ENCODE measurements around the gene KCNS3.

KCNS3 gene

DNA sequence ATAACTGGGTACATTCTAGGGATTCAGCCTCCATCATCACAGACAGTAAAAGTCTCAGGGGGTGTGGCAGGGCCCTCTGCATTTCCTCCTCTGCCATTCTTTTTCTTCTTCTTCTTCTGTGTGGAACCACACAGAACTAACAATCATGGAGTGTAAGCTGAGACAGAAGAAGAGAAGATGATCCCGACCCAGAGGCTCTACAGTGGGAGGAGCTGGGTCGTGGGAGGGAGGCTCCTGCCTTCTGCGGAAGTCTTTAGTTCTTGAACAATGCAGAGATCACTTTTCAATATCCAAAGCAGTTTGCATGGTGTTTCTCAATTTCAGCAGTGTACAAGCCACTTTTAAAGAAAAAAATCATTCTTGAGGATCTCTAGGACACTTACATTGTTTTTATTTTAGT is 80.9 kb downstream of the KCNS3 start:
- TF ChIP-seq, protein P1, sequence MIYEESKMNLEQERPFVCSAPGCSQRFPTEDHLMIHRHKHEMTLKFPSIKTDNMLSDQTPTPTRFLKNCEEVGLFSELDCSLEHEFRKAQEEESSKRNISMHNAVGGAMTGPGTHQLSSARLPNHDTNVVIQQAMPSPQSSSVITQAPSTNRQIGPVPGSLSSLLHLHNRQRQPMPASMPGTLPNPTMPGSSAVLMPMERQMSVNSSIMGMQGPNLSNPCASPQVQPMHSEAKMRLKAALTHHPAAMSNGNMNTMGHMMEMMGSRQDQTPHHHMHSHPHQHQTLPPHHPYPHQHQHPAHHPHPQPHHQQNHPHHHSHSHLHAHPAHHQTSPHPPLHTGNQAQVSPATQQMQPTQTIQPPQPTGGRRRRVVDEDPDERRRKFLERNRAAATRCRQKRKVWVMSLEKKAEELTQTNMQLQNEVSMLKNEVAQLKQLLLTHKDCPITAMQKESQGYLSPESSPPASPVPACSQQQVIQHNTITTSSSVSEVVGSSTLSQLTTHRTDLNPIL (CRISPR knock-in tag; IDR thresholded peaks at IDR 0.05; ENCODE audit: low read depth), result no peak
- TF ChIP-seq ZNF8 (CRISPR knock-in tag; IDR thresholded peaks at IDR 0.05), result no peak
- TF ChIP-seq ZNF565 (CRISPR knock-in tag; conservative IDR thresholded peaks at IDR 0.05; ENCODE audit: low read depth), result no peak
- TF ChIP-seq ZFP30 (CRISPR knock-in tag; IDR thresholded peaks at IDR 0.05), result no peak
- TF ChIP-seq TCF4 (CRISPR knock-in tag; IDR thresholded peaks at IDR 0.05; ENCODE audit: borderline replicate concordance), result no peak
- no peak for TF ChIP-seq ZFP3 (CRISPR knock-in tag; IDR thresholded peaks at IDR 0.05)
- TF ChIP-seq OSR1 (CRISPR knock-in tag; IDR thresholded peaks at IDR 0.05), result no peak
- no peak for TF ChIP-seq ESRRG (CRISPR knock-in tag; IDR thresholded peaks at IDR 0.05)
- TF ChIP-seq ISL1 (CRISPR knock-in tag; IDR thresholded peaks at IDR 0.05), result no peak
- no peak for TF ChIP-seq PPARA (CRISPR knock-in tag; IDR thresholded peaks at IDR 0.05; ENCODE audit: borderline replicate concordance)
- no peak for TF ChIP-seq GLIS3 (CRISPR knock-in tag; IDR thresholded peaks at IDR 0.05)
- no peak for TF ChIP-seq TOX (CRISPR knock-in tag; IDR thresholded peaks at IDR 0.05; ENCODE audit: borderline replicate concordance)
- TF ChIP-seq ZNF70 (CRISPR knock-in tag; IDR thresholded peaks at IDR 0.05), result no peak
- TF ChIP-seq, protein P2, sequence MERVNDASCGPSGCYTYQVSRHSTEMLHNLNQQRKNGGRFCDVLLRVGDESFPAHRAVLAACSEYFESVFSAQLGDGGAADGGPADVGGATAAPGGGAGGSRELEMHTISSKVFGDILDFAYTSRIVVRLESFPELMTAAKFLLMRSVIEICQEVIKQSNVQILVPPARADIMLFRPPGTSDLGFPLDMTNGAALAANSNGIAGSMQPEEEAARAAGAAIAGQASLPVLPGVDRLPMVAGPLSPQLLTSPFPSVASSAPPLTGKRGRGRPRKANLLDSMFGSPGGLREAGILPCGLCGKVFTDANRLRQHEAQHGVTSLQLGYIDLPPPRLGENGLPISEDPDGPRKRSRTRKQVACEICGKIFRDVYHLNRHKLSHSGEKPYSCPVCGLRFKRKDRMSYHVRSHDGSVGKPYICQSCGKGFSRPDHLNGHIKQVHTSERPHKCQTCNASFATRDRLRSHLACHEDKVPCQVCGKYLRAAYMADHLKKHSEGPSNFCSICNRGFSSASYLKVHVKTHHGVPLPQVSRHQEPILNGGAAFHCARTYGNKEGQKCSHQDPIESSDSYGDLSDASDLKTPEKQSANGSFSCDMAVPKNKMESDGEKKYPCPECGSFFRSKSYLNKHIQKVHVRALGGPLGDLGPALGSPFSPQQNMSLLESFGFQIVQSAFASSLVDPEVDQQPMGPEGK (CRISPR knock-in tag; IDR thresholded peaks at IDR 0.05; ENCODE audit: borderline replicate concordance), result no peak
- TF ChIP-seq, protein P3, sequence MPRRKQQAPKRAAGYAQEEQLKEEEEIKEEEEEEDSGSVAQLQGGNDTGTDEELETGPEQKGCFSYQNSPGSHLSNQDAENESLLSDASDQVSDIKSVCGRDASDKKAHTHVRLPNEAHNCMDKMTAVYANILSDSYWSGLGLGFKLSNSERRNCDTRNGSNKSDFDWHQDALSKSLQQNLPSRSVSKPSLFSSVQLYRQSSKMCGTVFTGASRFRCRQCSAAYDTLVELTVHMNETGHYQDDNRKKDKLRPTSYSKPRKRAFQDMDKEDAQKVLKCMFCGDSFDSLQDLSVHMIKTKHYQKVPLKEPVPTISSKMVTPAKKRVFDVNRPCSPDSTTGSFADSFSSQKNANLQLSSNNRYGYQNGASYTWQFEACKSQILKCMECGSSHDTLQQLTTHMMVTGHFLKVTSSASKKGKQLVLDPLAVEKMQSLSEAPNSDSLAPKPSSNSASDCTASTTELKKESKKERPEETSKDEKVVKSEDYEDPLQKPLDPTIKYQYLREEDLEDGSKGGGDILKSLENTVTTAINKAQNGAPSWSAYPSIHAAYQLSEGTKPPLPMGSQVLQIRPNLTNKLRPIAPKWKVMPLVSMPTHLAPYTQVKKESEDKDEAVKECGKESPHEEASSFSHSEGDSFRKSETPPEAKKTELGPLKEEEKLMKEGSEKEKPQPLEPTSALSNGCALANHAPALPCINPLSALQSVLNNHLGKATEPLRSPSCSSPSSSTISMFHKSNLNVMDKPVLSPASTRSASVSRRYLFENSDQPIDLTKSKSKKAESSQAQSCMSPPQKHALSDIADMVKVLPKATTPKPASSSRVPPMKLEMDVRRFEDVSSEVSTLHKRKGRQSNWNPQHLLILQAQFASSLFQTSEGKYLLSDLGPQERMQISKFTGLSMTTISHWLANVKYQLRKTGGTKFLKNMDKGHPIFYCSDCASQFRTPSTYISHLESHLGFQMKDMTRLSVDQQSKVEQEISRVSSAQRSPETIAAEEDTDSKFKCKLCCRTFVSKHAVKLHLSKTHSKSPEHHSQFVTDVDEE (CRISPR knock-in tag; IDR thresholded peaks at IDR 0.05), result no peak
- TF ChIP-seq CSDC2 (CRISPR knock-in tag; IDR thresholded peaks at IDR 0.05), result no peak
- no peak for TF ChIP-seq BACH2 (CRISPR knock-in tag; IDR thresholded peaks at IDR 0.05; ENCODE audit: borderline replicate concordance)
- TF ChIP-seq ZC3H10 (CRISPR knock-in tag; IDR thresholded peaks at IDR 0.05), result no peak
- ATAC-seq, result no peak

DNA sequence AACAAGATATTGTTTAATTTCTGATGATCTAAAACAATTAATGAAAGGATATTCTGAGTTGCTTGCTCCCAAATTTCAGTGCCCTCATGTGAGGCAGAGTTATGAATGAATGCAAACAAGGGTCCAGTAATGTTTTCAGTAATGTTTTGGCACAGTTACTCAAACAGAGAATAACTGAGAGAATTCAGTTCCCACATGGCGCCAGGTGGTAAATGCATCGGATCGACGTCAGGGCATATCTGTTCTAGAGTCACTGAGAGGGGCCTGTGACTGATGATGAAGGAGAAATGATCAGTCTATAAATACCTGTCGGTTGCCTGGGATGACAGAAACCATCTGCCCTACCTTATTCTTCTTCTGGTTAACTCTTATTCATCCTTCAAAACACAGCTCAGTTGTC is 81.4 kb downstream of the KCNS3 start:
- ATAC-seq, result no peak
- no peak for TF ChIP-seq SNAI2 (CRISPR knock-in tag; IDR thresholded peaks at IDR 0.05)
- TF ChIP-seq, protein P4, sequence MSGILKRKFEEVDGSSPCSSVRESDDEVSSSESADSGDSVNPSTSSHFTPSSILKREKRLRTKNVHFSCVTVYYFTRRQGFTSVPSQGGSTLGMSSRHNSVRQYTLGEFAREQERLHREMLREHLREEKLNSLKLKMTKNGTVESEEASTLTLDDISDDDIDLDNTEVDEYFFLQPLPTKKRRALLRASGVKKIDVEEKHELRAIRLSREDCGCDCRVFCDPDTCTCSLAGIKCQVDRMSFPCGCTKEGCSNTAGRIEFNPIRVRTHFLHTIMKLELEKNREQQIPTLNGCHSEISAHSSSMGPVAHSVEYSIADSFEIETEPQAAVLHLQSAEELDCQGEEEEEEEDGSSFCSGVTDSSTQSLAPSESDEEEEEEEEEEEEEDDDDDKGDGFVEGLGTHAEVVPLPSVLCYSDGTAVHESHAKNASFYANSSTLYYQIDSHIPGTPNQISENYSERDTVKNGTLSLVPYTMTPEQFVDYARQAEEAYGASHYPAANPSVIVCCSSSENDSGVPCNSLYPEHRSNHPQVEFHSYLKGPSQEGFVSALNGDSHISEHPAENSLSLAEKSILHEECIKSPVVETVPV (CRISPR knock-in tag; IDR thresholded peaks at IDR 0.05), result no peak
- TF ChIP-seq BACH2 (CRISPR knock-in tag; IDR thresholded peaks at IDR 0.05; ENCODE audit: borderline replicate concordance), result no peak
- TF ChIP-seq ZNF70 (CRISPR knock-in tag; IDR thresholded peaks at IDR 0.05), result no peak
- TF ChIP-seq, protein P2 (CRISPR knock-in tag; IDR thresholded peaks at IDR 0.05; ENCODE audit: borderline replicate concordance), result no peak
- TF ChIP-seq ZFP3 (CRISPR knock-in tag; IDR thresholded peaks at IDR 0.05), result no peak
- TF ChIP-seq ZFP30 (CRISPR knock-in tag; IDR thresholded peaks at IDR 0.05), result no peak
- TF ChIP-seq ISL1 (CRISPR knock-in tag; IDR thresholded peaks at IDR 0.05), result no peak
- TF ChIP-seq, protein P3 (CRISPR knock-in tag; IDR thresholded peaks at IDR 0.05), result no peak
- TF ChIP-seq, protein P5, sequence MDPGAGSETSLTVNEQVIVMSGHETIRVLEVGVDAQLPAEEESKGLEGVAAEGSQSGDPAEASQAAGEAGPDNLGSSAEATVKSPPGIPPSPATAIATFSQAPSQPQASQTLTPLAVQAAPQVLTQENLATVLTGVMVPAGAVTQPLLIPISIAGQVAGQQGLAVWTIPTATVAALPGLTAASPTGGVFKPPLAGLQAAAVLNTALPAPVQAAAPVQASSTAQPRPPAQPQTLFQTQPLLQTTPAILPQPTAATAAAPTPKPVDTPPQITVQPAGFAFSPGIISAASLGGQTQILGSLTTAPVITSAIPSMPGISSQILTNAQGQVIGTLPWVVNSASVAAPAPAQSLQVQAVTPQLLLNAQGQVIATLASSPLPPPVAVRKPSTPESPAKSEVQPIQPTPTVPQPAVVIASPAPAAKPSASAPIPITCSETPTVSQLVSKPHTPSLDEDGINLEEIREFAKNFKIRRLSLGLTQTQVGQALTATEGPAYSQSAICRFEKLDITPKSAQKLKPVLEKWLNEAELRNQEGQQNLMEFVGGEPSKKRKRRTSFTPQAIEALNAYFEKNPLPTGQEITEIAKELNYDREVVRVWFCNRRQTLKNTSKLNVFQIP (CRISPR knock-in tag; IDR thresholded peaks at IDR 0.05; ENCODE audit: borderline replicate concordance, low read depth), result no peak
- TF ChIP-seq ESRRG (CRISPR knock-in tag; IDR thresholded peaks at IDR 0.05), result no peak

All from SK-N-SH treated with all-trans-retinoic acid at 6 μM for 48 hours (cell line).